Ramos (cell line): ENCODE measurements around the gene BMAL2.

Experiments used
- in situ Hi-C: fragments of 300-500 bp; cut with MboI; formaldehyde crosslinking; loops from one replicate; pipeline ENCODE4 v1.14.3; 2022; ENCODE audit warnings: low sequenced_read_pairs; ENCODE audit not compliant: unreplicated experiment

BMAL2 gene, protein sequence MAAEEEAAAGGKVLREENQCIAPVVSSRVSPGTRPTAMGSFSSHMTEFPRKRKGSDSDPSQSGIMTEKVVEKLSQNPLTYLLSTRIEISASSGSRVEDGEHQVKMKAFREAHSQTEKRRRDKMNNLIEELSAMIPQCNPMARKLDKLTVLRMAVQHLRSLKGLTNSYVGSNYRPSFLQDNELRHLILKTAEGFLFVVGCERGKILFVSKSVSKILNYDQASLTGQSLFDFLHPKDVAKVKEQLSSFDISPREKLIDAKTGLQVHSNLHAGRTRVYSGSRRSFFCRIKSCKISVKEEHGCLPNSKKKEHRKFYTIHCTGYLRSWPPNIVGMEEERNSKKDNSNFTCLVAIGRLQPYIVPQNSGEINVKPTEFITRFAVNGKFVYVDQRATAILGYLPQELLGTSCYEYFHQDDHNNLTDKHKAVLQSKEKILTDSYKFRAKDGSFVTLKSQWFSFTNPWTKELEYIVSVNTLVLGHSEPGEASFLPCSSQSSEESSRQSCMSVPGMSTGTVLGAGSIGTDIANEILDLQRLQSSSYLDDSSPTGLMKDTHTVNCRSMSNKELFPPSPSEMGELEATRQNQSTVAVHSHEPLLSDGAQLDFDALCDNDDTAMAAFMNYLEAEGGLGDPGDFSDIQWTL

GRCh38 chr12:27332714-27333402 lies at the start of gene BMAL2:
BMAL2 (plus strand) TSS chr12:27332836; CDS start chr12:27333073, 237 bp downstream.
- in situ Hi-C loops: no loop called here

DNA sequence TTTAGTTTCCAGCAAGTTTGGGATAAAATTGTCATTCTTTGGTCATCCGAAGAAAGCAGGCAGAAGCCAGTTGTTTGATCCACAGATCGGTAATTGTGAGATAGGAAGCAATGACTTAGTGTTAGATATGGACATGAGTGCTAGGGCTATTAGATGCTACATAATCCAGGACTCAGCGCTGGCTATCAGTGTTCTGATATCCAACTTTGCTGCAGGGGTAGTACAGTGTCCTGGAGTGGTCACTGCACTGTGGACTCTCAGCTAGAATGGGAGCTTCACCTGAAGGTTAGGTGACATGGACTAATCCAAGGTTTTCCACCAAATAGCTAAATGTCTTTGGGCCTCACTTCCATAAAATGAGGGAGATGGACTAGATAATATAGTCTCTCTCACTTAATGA lies 48.6 kb upstream of the BMAL2 start:
- in situ Hi-C loops: no loop called here

DNA sequence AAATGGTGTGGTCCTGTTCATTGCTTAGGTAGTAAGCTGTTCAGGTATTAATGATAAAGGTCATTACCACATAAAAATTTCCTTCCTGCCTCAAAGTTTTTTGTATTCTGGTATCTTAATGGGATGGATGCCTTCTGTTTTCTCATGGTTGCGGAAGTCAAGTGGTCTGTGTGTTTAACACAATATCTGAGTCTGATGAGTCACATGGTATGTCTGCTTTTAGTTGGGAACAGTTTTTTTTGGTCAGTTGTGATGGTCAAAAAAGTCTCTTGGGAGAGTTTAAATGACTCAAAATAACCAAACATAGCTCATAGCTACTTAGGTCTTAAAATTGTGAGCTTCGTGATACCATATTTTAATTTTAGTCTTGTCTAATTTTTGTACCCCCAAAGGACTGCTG lies 47.9 kb upstream of the BMAL2 start:
- in situ Hi-C loops: no loop called here

DNA sequence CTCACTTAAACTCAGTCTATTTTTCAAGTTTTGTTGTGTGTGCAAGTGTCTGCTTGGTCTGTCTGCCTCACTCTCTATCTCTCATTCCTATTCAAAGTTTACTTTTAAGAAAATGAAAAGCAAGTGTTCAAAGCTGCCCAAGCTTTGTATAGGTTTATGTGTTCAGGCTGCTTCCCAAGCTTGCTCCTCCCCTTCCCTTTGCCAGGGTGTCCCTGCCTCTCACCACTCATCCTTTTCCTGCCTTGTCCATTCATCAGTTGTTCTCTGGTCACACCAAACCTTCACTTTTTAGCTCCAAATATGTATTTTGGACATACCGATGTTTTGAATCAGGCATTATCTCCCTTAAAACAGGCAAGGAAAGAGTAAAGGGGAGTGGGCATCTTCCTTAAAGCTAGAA lies 47.2 kb upstream of the BMAL2 start:
- in situ Hi-C loops: no loop called here

DNA sequence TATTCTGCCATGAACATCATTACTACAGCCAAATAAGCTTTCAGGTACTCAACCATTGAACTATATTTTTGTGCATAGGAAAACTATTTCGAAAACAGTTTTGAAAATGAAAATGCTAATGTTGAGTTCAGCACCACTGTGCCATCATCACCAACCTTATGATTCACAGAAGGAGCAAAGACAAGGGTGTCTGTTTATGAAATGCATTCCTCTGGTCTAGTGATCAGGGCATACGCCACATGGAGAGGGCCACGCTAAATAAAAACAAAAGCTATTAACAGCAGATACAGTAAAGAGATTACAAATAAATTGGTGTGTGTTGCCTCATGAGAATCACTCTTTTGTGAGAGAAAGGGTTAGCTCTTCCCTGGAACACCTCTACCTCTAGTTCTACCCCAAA lies 43.2 kb upstream of the BMAL2 start:
- in situ Hi-C loops: no loop called here

DNA sequence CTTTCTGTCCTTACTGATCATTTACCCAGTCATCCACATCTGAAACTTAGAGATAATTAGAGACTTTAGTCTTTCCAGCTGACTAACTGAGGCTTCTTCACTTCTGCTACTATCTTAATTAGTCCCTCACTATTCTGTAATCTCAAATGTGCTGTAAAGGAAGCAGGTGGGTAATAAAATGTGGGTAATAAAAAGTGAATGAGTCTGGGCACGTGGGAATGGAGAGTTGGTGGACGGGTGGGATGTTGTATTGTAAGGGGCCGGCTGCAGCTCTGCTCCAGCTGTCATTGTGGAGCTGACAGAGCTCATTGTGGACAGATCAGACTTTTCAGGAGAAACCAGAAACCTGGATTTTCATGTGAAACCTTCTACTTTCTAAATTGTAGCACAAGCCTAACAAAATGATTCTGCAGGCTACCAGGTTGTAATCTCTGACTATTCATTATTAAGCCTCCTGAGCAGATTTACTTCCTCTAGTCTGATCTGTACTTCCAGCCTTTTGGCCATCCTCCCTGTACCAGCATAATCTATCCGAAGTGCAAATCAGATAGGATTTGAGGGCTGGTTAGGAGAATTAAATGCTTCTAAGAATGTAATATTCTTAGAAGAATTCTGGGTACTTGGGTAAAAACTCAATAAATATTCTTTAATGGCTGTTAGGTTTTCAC lies 42.0 kb upstream of the BMAL2 start:
- in situ Hi-C loops: no loop called here

GRCh38 chr12:27291862-27292261 lies 40.8 kb upstream of the BMAL2 start:
- in situ Hi-C loops: no loop called here

DNA sequence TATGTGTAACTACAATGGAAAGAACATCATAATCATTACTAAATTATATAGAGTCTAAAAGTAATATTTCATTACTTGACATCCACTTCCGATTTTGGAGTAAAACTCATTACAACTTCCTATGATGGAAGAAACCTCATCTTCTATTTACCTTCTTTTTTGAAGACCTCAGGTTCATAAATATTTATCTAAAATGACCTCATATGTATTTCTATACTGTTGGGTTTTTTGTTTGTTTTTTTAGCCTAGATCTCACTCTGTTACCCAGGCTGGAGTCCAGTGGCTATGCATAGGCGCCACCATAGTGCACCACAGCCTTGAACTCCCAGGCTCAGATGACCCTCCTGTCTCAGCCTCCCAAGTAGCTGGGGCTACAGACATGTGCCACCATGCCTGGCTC lies 39.9 kb upstream of the BMAL2 start:
- in situ Hi-C loops: no loop called here

- in situ Hi-C loops: no loop called here
These were observed 39.2 kb upstream of the BMAL2 start for GRCh38 chr12:27293463-27293862.

DNA sequence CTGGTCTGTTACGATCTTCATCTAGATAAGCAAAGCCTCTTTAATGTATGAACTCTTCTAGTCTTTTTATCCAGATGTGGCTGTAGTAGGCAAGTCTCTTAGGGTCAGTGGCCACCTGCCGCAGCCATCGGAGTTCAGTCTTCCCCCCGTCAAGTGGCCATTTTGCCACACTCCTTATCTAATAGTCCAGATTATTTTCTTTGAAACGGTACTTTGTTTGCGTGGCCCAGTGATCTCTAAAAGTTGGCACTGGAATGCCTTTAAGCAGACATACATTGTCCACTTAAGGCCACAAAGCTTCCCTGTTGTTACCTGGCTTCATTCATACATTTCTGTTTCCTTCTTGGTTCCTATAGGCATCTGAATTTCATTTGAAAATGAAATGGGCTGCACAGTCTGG lies 36.0 kb upstream of the BMAL2 start:
- in situ Hi-C loops: no loop called here

- in situ Hi-C loops: no loop called here
These were observed 35.1 kb upstream of the BMAL2 start for GRCh38 chr12:27297566-27297965.

DNA sequence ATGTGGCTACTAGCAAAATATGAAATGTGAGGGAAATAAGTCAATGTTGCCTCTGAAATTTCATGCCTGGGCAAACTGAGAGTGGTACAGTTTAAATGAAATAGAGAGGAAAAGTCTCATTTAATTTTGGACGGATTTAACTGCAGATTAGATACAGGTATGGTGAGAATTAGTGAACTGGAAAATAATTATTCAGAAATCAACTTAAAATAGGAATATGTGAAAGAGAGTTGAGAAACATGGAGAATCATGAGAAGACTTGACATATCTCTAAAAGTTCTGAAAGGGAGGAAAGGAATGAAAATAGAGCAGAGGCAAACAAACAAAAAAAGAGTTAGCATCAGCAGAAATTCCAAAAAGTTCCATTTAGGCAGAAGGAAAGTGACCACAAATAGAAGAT lies 33.5 kb upstream of the BMAL2 start:
- in situ Hi-C loops: no loop called here

DNA sequence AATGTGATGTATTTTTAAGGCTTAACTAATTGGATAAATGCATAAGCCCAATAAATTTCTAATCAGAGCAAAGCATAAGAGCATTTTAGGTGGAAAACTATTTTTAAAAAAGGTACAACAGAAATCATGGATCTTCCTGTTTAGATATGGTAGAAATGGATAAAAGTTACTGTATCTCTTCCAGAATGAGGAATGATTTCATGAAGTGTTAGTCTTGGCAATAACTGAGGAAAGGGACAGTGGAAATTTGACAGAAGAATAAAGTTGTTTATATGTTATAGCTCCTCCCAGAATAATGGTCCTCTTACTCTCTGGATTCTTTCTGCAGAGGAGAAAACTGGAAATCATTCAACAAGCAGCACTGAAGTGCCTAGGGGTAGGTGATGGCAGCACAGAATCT lies 32.4 kb upstream of the BMAL2 start:
- in situ Hi-C loops: loop anchor here (25.0 kb wide), 1 partner anchor 263 kb away; no protein-coding TSS in a partner anchor

DNA sequence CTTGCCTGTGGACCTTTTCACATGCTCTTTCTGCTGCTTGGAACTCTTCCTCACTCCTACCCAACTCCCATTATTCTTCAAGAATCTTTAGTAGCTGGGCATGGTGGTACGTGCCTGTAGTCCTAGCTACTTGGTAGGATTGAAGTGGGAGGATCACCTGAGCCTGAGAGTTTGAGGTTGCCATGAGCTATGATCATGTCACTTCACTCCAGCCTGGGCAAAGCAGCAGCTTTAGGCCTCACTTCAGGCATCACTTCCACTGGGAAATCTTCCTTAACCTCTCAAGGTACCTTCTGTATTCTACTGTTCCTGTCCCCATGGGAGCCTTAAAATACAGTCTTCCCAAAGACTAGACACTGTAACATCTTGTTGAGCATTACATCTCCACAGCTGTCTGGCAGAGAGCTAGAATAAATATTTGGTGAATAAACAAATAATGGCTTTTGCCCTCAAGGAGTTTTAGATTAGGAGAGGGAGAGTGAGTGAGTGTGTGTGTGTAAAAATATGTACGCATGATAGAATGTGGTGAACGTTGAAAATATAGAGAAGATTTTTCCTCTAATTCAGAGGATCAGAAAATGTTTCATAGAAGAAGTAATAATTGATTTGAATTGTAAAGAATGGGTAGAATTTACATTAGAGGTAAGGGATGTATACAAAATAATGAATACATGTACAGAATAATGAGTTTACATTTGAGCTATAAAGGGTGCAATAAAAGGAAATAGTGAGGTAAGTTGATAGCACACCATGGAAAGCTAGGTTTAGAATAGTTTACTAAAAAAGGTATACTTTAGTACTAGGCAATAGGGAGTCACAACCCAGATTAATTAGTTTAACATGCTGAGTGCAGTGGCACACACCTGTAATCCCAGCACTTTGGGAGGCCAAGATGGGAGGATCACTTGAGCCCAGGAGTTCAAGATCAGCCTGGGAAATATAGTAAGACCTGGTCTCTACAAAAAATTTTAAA lies 29.2 kb upstream of the BMAL2 start:
- in situ Hi-C loops: loop anchor here (25.0 kb wide), 1 partner anchor 266 kb away; no protein-coding TSS in a partner anchor

DNA sequence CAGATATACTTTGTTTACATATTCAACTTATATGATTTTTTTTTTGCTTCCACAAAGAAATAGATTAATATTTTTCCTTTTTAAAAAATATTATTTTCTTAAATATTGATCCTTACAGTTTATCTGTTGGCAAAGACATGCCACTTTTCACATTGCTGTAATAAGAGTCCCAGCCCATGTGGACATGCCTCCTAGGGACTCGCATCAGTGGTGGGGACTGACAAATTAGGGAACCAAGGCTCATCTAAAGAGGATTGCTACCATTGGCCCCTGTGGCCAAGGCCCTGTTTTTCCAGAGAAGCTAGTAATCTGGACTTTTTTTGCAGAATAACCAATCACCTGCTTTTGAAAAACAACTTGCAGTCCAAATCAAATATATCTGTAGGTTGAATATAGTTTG lies 27.8 kb upstream of the BMAL2 start:
- in situ Hi-C loops: loop anchor here (25.0 kb wide), 1 partner anchor 268 kb away; no protein-coding TSS in a partner anchor

DNA sequence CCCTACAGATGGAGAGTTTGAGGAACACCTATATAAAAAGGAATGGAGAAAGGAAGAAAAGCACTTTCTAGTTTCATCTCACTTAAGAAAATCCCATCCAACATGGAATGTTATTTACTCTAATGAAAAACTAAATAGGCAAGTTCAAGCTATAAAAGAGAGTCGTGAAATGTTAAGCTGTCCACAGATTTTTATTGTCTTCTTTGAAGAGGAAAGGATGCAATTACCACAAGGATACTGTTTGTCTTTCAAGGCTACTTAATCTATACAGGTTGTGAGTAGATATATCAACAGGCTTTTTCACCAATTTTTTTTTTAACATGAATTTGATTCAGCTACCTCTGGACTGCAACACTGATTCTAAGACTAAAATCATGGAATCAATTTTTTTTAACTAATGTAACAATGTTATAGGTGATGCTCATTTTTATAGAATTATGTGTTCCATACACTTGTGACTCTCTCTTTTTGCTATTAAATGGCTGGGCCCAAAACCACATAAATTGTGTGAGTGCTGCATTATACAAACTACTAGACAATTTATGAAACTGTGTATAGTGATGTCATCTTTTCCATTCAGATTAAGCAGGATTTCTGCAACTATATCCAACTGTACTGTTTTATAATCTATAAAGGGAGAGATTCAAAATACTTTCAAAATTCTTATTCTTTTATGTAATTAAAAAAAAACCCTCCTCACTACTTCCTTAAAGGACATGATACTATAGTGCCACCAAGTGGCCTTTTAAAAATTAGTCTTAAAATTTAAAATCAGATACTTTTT lies 26.8 kb upstream of the BMAL2 start:
- in situ Hi-C loops: loop anchor here (25.0 kb wide), 1 partner anchor 269 kb away; no protein-coding TSS in a partner anchor

- in situ Hi-C loops: loop anchor here (25.0 kb wide), 1 partner anchor 272 kb away; no protein-coding TSS in a partner anchor
These were observed 23.2 kb upstream of the BMAL2 start for GRCh38 chr12:27309293-27309994.

DNA sequence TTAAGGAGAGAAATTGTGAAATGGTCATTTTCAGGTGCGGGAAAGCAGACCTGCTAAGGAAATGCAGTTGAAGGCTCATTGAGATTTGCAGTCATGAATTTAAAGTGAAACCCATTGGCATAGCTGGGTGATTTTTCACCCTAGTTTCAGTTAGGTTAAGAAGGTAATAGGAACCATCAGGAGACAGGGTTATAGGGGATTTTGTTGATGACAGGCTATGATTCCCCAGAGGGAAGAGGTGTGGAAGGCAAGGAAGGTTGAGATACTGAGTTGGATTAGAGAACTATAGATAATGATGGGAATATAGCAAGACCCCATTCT lies 22.7 kb upstream of the BMAL2 start:
- in situ Hi-C loops: loop anchor here (25.0 kb wide), 1 partner anchor 273 kb away; no protein-coding TSS in a partner anchor
